NCI-H187 (cell line): ENCODE data around the gene HGFAC.

Source experiments
- DNase-seq, 2 experiments: peaks; one replicate each; lab custom pipeline; 2025; lab: John Stamatoyannopoulos, UW

The HGFAC gene

DNA sequence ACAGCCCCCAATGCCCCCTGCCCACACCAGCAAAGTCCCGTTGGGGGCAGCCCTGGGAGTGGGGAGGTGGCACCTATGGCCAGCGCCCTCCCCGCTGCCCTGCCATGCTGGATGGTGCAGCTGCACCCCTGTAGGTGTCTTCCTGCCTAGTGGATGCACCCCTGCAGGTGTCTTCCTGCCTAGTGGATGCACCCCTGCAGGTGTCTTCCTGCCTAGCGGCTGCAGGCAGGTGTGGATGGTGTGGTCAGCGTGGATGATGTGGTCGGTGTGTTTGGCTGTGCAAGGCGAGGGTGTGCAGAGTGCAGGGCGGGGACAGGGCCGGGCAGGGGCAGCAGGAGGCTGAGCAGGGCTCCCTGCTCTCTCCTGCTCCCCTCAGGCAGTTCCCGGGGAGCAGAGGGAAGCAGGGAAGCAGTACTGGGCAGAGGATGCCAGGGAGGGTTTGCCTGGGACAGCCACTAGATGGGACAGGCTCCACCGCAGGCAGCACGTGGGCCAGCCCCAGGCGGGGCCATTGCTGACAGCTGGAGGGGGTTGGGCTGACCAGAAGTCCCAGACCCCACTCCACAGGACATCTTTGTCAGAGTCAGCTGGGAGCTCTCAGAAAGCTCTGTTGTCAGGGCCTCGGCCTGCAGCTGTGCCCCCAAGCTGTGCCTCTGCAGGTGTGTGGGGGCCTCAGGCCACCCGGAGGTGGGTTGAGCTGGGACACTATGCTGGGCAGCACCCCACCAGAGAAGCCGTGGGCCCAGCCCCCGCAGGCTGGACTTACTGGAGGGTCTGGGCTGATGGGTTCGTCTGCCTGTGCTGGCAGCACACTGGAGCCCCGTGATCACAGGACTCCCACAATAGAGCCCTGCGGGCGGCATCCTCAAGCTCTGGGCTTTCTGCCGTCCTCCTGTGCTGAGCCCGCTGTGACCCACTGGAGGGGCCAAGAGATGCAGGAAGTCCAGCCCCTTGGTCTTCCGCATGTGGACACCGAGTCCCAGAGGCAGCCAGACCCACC lies 45.1 kb downstream of the HGFAC start:
- DNase-seq: no peak

DNA sequence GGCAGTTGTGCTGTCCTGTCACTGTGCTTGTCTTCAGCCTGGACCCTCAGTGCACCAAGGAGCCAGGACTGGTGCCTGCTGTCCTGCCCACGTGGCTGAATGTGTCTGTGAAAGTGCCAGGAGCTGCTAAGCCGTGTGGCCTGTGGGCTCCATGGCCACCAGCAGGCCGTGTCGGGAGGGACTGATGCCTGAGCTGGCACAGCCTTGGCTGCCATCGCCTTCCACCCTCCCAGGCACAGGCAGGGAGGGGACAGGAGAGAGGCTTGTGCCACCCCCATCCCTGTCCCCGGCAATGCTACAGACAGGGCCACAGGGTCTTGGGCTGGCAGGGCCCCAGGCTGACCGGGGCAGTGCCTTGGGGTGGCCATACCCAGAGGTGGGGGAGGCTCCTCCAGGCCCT lies 46.1 kb downstream of the HGFAC start:
- no peak for DNase-seq

DNA sequence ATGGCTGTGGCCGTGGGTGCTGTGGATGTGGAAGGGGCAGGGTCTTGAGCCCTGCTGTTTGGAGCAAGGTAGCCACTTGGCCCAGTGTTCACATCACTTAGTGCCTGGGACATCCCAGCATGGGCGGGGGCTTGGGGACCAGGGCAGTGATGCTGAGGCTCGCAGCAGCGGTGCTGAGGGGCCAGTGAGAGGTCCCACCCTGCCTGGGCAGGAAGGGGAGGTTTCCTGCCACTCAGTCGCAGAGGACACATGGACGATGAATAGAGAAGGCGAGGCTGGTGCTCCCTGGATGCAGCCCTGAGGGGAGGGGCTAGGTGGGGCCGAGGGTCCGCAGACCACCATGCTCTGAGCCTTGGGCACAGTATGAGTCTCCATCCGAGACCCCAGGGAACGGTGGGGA lies 47.1 kb downstream of the HGFAC start:
- DNase-seq: no peak

DNA sequence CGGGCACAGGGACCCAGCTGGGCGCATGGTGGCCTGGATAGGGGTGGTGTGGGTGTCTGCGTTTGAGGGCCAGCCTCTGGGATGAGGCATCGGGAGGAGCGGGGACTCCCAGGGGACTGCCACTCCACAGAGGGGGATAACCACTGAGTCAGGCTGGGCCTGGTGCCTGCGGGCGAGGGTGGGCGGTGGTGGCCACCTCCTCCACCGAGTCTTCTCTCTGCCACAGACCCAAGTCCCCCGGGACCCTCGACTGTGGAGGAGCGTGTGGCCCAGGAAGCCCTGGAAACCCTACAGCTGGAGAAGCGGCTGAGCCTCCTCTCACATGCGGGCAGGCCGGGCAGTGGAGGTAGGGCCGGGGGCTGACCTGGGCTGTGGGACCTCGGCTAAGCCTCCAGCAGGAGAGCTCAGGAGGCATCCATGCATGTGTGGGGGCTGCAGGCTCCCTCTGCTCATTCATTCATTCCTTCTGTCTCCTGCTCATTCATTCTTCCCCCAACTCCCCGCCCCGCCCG lies 47.7 kb downstream of the HGFAC start:
- DNase-seq: no peak

DNA sequence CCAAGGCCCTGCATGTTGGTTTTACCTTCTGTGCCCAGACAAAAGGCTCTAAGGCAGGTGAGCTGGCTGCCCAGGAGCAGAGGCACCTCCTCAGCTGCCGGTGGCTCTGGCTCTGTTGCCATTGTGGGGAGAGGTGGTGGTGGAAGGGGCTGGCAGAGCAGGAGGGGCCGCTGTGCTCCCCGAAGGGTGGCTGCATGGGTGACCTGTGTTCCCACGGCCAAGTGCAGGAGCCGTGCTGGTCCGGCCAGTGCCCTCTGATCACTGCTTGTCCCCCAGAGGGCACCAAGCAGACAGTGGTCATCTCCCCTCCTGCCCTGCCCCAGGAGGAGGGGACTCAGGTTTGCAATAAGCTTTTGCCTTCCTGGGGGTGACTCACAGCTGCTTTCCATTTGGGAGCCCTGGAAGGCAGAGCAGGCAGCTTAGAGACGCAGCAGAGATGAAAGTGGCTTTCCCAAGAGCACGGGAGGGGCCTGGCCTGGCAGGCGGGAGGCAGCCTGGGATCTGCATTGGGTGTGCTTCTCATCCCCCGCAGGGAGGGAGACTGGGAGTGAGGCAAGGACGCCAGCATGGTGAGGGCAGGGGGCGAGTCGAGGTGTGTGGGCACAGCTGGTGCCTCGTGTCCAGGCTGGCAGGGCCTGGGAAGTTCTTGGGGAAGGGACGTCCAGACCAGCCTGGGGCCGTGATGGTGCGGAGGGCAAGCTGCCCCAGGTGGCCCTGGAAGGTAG lies 50.1 kb downstream of the HGFAC start:
- DNase-seq: no peak

DNA sequence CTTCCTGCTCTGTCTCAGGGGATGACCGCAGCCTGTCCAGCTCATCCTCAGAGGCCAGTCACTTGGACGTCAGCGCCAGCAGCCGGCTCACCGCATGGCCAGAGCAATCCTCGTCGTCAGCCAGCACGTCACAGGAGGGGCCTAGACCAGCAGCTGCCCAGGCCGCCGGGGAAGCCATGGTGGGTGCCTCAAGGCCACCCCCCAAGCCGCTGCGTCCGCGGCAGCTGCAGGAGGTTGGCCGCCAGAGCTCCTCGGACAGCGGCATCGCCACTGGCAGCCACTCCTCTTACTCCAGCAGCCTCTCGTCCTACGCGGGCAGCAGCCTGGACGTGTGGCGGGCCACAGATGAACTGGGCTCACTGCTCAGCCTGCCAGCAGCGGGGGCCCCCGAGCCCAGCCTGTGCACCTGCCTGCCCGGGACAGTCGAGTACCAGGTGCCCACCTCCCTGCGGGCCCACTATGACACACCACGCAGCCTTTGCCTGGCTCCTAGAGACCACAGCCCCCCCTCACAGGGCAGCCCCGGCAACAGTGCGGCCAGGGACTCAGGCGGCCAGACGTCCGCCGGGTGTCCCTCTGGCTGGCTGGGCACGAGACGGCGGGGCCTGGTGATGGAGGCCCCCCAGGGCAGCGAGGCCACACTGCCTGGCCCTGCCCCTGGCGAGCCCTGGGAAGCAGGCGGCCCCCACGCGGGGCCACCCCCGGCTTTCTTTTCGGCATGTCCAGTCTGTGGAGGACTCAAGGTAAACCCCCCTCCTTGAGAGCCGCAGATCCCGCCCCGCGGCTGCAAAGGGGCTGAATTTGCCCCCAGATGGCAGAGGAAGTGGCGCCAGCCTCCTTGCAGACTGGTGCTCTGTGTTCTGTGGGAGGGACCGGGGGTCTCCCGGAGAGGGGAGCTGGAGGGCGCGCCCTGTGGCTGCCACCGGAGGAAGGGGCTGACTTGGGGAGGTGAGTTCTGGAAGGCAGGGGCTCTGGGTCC lies 51.3 kb downstream of the HGFAC start:
- no peak for DNase-seq

DNA sequence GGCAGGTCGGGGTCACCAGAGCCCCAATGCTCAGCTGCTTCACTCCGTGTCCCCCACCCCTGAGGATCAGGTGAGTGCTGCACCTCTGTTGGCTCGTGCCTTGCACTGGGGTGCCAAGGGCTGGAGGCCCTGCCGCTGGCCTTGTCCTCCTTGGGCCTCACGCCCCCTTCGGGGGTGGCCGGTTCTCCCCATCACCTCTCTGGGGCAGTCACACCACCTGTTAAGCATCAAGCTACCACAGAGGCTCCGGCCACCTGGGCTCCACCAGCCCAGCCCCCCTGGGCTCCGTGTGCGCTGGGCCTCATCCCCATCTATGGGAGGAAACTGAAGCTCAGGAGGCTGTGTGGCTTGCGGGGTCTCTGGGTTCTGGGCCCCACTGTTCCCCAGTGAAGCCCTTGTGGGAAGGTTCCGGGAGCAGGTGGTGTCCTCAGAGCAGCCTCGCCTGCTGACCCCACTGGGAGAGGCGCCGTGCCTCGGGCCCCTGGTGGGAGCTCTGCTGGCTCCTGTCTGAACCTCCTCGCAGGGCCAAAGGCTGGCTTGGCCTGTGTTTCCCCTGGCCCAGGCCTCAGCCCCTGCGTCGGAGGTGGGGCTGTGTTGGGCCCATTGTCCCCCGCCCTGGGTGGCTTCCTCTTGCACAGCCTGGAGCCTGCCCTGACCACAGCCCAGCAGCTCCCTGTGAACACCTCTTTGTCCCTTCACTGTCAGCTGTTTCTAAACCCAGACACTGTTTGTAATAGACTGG lies 52.1 kb downstream of the HGFAC start:
- no peak for DNase-seq

DNA sequence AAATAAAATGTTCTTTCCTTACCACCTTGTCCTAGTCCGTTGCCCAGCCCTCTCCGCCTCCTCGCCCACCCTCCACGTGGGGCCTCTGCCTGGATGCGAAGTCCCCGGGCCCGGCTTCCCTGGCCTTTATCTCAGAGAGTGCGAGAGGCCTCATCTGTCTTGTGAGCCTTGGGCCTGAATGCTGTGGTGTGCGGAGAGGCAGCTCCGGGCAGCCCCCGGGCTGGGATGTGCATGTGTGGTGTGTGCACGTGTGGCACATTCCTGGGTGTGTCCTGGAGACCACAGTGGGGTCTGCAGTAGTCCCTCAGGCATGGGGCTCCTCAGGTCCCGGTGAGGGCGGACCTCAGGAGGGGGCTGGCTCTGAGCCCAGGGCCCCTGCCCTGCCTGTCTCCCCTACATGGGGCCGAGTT lies 52.7 kb downstream of the HGFAC start:
- no peak for DNase-seq

DNA sequence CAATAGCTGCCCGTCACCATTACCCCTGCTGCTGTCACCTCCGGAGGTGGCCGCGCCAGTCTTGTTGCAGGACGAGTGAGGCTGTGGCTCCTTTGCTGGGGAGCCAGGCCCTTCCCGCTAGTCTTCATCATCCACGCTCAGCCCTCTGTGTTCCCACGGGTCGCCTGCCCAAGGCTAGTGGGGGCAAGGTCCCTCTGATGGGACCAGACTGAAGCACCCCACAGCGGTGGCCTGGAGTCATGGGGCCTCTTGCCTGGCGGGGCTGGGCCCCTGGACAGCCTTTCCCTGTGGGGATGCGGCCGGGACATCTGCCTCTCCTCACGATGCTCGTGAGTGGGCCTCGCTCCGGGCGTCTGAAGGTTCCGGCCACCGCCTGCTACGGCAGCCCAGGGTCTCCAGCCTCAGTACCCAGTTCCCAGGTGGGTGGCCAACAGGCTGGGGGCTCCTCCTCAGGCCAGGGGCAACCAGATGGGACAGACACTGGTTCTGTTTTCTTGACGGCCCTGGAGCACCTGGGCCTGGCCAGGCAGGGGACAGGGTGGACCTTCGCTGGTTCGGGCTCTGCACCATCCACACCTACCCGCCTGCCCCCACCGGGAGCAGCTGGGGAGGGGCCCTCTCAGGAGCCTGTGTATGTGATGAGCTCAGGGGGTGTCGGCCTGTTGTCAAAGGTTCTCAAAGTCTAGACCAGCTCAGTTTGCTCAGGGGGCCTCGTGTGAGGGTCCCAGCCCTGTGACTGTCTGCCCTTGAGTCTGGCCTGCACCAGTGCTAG lies 53.6 kb downstream of the HGFAC start:
- DNase-seq: no peak

DNA sequence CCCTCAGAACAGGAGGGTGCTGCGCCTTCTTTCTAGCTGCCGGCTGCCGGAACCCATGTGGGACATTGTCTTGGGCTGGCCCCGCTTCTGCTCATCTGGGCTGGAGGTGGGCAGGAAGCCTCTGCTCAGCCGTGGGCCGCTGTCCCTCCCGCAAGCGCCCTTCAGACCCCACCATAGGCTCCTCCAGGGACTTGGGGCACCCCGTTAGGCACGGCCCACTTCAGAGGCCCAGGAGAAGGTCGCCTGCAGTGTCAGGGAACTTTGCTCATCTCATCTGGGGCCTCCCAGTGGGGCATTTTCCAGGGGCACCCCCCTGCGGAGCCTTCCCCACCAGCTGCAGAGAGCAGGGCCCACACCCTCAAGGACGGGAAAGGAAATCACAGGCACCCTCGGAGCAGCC lies 54.3 kb downstream of the HGFAC start:
- DNase-seq: no peak

DNA sequence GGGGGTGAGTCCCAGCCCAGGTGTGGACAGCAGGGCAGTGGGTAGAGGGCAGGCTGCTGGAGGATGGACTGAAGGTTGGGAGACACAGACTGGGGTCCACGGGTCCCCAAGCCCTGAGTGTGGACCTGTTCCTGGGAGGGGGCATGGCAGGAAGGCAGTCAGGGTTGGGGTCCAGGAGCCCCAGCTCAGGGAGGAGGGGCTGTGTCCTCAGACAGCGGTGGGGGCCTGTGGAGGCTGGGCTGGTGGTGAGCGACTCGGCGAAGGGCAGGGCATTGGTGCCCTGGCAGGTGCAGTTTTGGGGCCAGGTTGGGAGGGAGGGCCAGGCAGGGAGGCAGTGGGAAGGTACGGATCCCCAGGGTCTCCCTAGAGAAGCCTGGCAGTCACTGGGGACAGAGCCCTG lies 55.3 kb downstream of the HGFAC start:
- no peak for DNase-seq

DNA sequence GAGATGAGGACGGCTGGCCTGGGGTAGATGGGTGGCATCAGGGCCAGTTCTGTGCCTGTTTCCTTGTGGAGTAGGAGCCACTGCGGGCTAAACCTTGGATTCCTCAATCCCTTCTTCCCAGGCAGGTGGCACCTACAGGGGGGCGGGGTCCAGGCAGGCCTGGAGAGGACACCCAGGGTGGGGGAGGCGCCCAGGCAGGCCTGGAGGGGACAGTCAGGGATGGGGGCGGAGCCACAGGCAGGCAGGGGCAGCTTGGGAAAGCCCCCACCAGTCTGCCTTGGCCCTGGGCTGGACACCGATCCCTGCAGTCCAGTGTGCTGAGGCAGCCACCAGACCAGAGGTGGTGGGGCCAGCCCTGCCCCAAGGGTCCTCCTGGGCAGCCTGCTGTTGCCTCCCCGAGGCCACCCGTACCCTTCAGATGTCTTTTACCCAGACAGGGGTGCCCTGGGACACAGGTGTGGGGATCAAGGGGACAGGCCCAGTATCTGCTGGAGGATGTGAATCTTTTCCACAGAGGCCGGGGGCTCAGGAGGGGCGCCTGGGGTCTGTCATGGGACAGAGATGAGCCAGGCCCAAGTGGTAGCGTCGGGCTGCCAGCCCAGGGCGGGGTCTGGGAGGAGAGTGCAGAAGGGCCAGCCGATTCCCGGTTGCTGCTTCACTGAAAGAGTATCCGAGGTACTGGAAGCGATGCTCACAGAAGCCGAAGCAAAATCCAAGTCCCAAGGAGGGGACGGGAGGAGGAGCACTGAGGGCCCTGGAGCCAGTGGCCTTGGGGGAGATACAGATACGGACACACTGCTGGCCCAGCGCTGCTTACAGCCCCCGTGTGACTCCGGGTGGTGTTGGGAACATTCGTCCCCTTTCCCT lies 56.0 kb downstream of the HGFAC start:
- DNase-seq: no peak

DNA sequence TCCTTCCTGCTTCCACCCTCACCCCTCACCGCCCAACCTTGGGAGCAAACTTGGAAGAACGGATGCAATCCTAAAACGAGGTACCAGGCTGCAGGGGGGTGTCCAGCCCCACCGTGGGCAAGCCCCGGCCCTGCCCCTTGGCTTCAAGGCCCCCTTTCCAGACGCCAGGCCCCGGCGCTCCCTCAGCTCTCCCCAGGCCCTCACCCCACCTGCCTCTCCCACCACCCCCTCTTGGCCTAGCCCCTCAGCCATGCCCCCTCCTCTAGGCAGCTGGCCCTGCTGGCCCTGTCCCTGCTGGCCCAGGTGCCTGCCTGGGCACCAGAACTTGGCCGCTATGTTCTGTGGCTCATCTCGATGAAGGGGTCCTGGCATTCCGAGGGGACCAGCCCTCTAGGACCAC lies 56.6 kb downstream of the HGFAC start:
- DNase-seq: no peak
